ENCODE results near the gene IGF2.
"Not testable (repeated sequence)": the region's sequence is repeated elsewhere in the genome, so short reads cannot be mapped to it uniquely, and the experiment has no call there.

IGF2 gene

GRCh38 chr11:2136209-2136951, 2.8 kb downstream of the IGF2 start:
- no peak for DNase-seq

GRCh38 chr11:2135648-2136201, 3.5 kb downstream of the IGF2 start:
- no peak for DNase-seq

- no peak for DNase-seq
Measured at GRCh38 chr11:2135018-2135569, 4.1 kb downstream of the IGF2 start.

GRCh38 chr11:2134022-2135010, 4.9 kb downstream of the IGF2 start:
- no peak for DNase-seq

GRCh38 chr11:2133241-2134021, 5.8 kb downstream of the IGF2 start:
- no peak for DNase-seq

- no peak for DNase-seq
Measured at GRCh38 chr11:2132874-2133240, 6.3 kb downstream of the IGF2 start.

GRCh38 chr11:2132246-2132645, 6.9 kb downstream of the IGF2 start:
- DNase-seq, result no peak

- DNase-seq, result no peak
Measured at GRCh38 chr11:2131371-2132236, 7.6 kb downstream of the IGF2 start.

- DNase-seq, result no peak
Measured at GRCh38 chr11:2130881-2131352, 8.3 kb downstream of the IGF2 start.

- DNase-seq, result no peak
Measured at GRCh38 chr11:2129699-2130366, 9.4 kb downstream of the IGF2 start.

GRCh38 chr11:2129308-2129698, 9.9 kb downstream of the IGF2 start:
- DNase-seq, result no peak

- no peak for DNase-seq
Measured at GRCh38 chr11:2128511-2129307, 10.5 kb downstream of the IGF2 start.

GRCh38 chr11:2128130-2128510, 11.1 kb downstream of the IGF2 start:
- no peak for DNase-seq

GRCh38 chr11:2127482-2128129, 11.6 kb downstream of the IGF2 start:
- DNase-seq, result no peak

- DNase-seq, result no peak
Measured at GRCh38 chr11:2126520-2127085, 12.6 kb downstream of the IGF2 start.

- DNase-seq, result not testable (repeated sequence)
Measured at GRCh38 chr11:2124736-2125484, 14.3 kb downstream of the IGF2 start.

- no peak for DNase-seq
Measured at GRCh38 chr11:2123628-2123960, 15.6 kb downstream of the IGF2 start.

GRCh38 chr11:2122907-2123627, 16.1 kb downstream of the IGF2 start:
- DNase-seq, result no peak
